Fibroblast of the aortic adventitia (primary cell): ENCODE data around the gene MAGEE1. TPM values are rescaled to one million over a fixed set of nuclear protein-coding genes. Genes with fewer than 3 reads are reported as not detected.
A peak's percentile ranks its signal among the peaks of the same experiment; 100 is the strongest.

Experiments used
- DNase-seq: peaks from one replicate; pipeline ENCODE4 v3.0.0-alpha.2; 2010; ENCODE audit warnings: low read depth
- H3K4me3 ChIP-seq: 2 replicates; pipeline ENCODE4 v1.5.1; 2011; ENCODE audit warnings: low read depth, mild to moderate bottlenecking, control low read depth, low read length, moderate library complexity
- total RNA-seq: library from RNA; depleted of rRNA; stranded (reverse); fragments of >200 nt; gene quantifications from 2 replicates; pipeline ENCODE4 v1.2.3, GENCODE V29; 2012; ENCODE audit warnings: low replicate concordance
- TF ChIP-seq, protein P1 (sequence below): IDR thresholded peaks from 2 replicates; pipeline ENCODE4 v1.5.1; 2011; ENCODE audit warnings: mild to moderate bottlenecking, low read length, control low read depth, inconsistent platforms; ENCODE audit not compliant: insufficient read depth

MAGEE1 gene, protein sequence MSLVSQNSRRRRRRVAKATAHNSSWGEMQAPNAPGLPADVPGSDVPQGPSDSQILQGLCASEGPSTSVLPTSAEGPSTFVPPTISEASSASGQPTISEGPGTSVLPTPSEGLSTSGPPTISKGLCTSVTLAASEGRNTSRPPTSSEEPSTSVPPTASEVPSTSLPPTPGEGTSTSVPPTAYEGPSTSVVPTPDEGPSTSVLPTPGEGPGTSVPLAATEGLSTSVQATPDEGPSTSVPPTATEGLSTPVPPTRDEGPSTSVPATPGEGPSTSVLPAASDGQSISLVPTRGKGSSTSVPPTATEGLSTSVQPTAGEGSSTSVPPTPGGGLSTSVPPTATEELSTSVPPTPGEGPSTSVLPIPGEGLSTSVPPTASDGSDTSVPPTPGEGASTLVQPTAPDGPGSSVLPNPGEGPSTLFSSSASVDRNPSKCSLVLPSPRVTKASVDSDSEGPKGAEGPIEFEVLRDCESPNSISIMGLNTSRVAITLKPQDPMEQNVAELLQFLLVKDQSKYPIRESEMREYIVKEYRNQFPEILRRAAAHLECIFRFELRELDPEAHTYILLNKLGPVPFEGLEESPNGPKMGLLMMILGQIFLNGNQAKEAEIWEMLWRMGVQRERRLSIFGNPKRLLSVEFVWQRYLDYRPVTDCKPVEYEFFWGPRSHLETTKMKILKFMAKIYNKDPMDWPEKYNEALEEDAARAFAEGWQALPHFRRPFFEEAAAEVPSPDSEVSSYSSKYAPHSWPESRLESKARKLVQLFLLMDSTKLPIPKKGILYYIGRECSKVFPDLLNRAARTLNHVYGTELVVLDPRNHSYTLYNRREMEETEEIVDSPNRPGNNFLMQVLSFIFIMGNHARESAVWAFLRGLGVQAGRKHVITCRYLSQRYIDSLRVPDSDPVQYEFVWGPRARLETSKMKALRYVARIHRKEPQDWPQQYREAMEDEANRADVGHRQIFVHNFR
- 1.9 and 2.5 TPM in 2 replicates for total RNA-seq

DNA sequence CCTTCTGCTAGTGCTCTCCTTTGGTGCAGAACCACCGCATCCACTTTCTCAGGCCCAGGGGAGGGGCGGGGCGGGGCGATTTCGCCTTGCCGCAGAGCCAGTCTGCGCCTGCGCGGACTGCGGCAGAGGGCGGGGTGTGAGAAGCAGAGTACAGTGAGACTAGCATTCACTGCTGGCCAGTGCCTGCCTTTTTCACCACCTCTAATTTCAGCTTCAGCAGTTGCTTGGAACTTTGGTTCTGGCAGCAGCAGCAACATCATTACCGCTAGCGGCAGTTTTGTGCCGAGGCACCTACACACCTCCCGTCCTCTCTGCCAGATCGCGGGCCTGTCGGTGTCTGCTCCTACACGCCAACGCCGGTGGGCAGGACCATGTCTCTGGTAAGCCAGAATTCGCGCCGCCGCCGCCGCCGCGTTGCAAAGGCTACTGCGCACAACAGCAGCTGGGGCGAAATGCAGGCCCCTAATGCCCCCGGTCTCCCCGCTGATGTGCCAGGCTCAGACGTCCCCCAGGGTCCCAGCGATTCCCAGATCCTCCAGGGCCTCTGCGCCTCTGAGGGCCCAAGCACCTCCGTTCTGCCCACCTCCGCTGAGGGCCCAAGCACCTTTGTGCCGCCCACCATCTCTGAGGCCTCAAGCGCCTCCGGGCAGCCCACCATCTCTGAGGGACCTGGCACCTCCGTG lies at the start of gene MAGEE1:
MAGEE1 (plus strand) TSS at position 151 of the 683 bp plus-strand sequence; CDS start at position 372, 221 bp downstream.
- peak; percentile 64 for DNase-seq
- peak within 1 kb of the TSS; percentile 74 for H3K4me3 ChIP-seq
- TF ChIP-seq, protein P1, sequence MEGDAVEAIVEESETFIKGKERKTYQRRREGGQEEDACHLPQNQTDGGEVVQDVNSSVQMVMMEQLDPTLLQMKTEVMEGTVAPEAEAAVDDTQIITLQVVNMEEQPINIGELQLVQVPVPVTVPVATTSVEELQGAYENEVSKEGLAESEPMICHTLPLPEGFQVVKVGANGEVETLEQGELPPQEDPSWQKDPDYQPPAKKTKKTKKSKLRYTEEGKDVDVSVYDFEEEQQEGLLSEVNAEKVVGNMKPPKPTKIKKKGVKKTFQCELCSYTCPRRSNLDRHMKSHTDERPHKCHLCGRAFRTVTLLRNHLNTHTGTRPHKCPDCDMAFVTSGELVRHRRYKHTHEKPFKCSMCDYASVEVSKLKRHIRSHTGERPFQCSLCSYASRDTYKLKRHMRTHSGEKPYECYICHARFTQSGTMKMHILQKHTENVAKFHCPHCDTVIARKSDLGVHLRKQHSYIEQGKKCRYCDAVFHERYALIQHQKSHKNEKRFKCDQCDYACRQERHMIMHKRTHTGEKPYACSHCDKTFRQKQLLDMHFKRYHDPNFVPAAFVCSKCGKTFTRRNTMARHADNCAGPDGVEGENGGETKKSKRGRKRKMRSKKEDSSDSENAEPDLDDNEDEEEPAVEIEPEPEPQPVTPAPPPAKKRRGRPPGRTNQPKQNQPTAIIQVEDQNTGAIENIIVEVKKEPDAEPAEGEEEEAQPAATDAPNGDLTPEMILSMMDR: no peak

DNA sequence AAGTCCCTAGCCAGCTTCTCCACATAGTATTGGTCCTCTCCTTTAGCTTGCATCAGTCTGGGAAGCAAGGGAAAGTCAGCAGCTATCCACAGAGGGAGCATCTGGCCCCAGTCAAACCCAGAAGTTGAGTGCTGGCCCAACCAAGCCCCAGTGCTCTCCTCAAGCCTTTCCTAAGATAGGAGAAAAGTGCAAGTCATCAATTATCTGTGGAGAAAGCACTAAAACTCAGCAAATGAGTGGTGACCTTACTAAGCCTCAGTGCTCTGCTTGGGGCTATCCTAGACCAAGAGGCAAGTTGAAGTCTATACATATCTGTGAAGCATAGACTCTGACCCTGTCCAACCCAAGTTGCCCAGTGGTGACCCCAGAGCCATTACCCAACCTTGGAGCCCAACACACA lies 28.5 kb upstream of the MAGEE1 start:
- TF ChIP-seq, protein P1: no peak
- H3K4me3 ChIP-seq: no peak overlapping the region
- no peak for DNase-seq

DNA sequence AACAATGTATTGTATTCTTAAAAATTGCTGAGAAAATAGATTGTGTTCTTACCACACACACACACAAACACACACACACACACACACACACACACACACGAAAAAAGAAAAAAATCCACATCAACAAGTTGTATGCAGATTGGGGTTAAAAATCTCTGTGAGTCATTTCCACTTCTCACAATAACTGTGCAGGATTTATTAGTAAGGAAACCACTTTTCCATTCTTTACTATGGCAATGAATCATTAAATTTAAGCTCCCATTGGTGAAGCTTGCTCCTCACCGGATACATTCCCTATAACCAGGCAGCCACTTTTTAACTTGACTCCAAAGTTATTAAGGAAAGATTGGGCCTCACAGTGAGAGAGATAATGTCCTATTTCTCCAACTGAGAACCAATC lies 19.7 kb upstream of the MAGEE1 start:
- no peak overlapping the region for H3K4me3 ChIP-seq
- TF ChIP-seq, protein P1: no peak
- DNase-seq: no peak

DNA sequence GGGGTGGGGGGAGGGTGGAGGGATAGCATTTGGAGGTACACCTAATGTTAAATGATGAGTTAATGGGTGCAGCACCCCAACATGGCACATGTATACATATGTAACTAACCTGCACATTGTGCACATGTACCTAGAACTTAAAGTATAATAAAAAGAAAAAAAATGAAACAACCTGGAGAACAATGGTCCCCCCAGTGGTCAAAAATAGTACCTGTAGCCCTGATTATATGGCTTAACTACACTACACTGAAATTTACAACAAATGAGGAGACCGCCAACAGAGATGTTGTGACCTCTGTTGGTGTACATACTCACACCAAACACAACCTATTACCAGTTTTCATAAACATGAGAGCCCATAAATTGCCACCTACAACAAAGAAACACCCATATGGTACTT lies 7.3 kb upstream of the MAGEE1 start:
- DNase-seq: no peak
- no peak overlapping the region for H3K4me3 ChIP-seq
- TF ChIP-seq, protein P1: peak; percentile 27

DNA sequence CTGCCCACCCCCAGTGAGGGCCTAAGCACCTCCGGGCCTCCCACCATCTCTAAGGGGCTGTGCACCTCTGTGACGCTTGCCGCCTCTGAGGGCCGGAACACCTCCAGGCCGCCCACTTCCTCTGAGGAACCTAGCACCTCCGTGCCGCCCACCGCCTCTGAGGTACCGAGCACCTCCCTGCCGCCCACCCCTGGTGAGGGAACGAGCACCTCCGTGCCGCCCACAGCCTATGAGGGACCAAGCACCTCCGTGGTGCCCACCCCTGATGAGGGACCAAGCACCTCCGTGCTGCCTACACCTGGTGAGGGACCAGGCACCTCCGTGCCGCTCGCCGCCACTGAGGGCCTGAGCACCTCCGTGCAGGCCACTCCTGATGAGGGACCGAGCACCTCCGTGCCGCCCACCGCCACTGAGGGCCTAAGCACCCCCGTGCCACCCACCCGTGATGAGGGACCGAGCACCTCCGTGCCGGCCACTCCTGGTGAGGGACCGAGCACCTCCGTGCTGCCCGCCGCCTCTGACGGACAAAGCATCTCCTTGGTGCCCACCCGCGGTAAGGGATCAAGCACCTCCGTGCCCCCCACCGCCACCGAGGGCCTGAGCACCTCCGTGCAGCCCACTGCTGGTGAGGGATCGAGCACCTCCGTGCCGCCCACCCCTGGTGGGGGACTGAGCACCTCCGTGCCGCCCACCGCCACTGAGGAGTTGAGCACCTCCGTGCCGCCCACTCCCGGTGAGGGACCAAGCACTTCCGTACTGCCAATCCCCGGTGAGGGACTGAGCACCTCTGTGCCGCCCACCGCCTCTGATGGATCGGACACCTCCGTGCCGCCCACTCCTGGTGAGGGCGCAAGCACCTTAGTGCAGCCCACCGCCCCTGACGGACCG lies 977 bp downstream of the MAGEE1 start:
- no peak for DNase-seq

More for the DNA sequence above, 977 bp downstream of the MAGEE1 start:
- TF ChIP-seq, protein P1: no peak
- H3K4me3 ChIP-seq: peak overlapping the region; percentile 74
